Pulmonary artery endothelial cell (primary cell): ENCODE measurements around the gene MFAP4. TPM values are rescaled to one million over a fixed set of nuclear protein-coding genes. Genes with fewer than 3 reads are reported as not detected.

Source experiments
- DNase-seq: peaks from one replicate; pipeline ENCODE4 v3.0.0-alpha.2; 2011; ENCODE audit warnings: low read depth, low spot score
- total RNA-seq: library from RNA; depleted of rRNA; stranded (reverse); fragments of >200 nt; gene quantifications from 2 replicates; pipeline ENCODE4 v1.2.3, GENCODE V29; 2014

The MFAP4 gene
- total RNA-seq, 1 donor from 2014 or later = not detected

GRCh38 chr17:19371259-19372010 lies 15.6 kb downstream of the MFAP4 start:
- DNase-seq = no peak

- DNase-seq = no peak
Observed at GRCh38 chr17:19370493-19370960, 16.5 kb downstream of the MFAP4 start.

GRCh38 chr17:19369846-19370492 lies 17.0 kb downstream of the MFAP4 start:
- DNase-seq = no peak

- no peak for DNase-seq
Observed at GRCh38 chr17:19369107-19369778, 17.7 kb downstream of the MFAP4 start.

GRCh38 chr17:19368229-19368628 lies 18.8 kb downstream of the MFAP4 start:
- no peak for DNase-seq

- no peak for DNase-seq
Observed at GRCh38 chr17:19366637-19366972, 20.4 kb downstream of the MFAP4 start.

- DNase-seq = no peak
Observed at GRCh38 chr17:19365833-19366636, 21.0 kb downstream of the MFAP4 start.

GRCh38 chr17:19365499-19365817 lies 21.5 kb downstream of the MFAP4 start:
- no peak for DNase-seq

GRCh38 chr17:19364699-19365498 lies 22.1 kb downstream of the MFAP4 start:
- DNase-seq = no peak

GRCh38 chr17:19363460-19364035 lies 23.4 kb downstream of the MFAP4 start:
- DNase-seq = no peak

- no peak for DNase-seq
Observed at GRCh38 chr17:19363114-19363438, 23.9 kb downstream of the MFAP4 start.

GRCh38 chr17:19362277-19363113 lies 24.5 kb downstream of the MFAP4 start, which contains the start of gene B9D1:
Gene B9D1 (minus strand): TSS chr17:19362723. CDS start chr17:19362569, 154 bp downstream.
- peak; percentile 69 for DNase-seq

GRCh38 chr17:19361944-19362276 lies 25.1 kb downstream of the MFAP4 start:
- no peak for DNase-seq

- DNase-seq = no peak
Observed at GRCh38 chr17:19361326-19361725, 25.7 kb downstream of the MFAP4 start.

- DNase-seq = no peak
Observed at GRCh38 chr17:19360772-19361171, 26.2 kb downstream of the MFAP4 start.

- DNase-seq = no peak
Observed at GRCh38 chr17:19359856-19360255, 27.1 kb downstream of the MFAP4 start.

GRCh38 chr17:19359151-19359550 lies 27.8 kb downstream of the MFAP4 start:
- no peak for DNase-seq

- no peak for DNase-seq
Observed at GRCh38 chr17:19357761-19358160, 29.2 kb downstream of the MFAP4 start.

- no peak for DNase-seq
Observed at GRCh38 chr17:19357351-19357750, 29.6 kb downstream of the MFAP4 start.

- DNase-seq = no peak
Observed at GRCh38 chr17:19354748-19355147, 32.2 kb downstream of the MFAP4 start.
